HG02943 (cell line): Measurements from ENCODE around the gene TNFAIP8.
A peak's percentile ranks its signal among the peaks of the same experiment; 100 is the strongest.

Experiments
- ATAC-seq: cut with Tn5 transposase; IDR thresholded peaks from one replicate; pipeline ENCODE4 v1.9.1; 2021; ENCODE audit warnings: mild to moderate bottlenecking, low read depth, moderate library complexity; ENCODE audit not compliant: unreplicated experiment

The TNFAIP8 gene

DNA sequence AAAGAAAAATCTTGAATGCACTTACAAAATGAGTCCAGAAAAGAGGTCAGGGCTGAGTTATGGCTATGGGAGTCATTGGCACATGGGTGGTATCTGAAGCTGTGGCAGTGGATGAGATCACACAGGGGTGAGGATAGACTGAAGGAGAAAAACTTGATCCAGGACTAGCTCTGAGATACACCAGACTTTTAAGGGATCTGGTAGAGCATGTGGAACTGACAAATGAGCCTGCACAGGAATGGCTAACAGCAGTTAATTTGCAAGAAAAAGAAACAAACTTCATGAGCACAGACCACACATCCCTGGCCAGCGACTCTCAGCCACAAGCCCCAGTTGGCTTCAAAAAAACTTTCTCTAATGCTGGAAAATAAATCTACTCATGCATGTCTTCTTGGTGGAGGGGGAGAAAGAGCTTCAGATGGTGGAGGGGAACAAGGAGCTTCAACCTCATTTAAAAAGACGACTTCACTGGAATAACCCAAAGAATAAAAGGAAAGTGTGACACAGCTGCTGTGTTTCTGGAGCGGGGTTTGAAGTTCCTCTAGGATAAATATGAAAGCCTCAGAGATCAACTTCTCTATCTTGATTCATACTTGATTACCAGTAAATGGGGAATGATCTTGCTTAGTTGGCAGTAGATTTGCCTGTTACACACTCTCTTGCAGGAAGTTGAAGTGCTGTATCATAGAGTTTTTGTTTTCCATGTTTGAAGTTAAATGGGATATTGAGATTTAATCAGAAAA is 33.6 kb downstream of the TNFAIP8 start:
- no peak for ATAC-seq

DNA sequence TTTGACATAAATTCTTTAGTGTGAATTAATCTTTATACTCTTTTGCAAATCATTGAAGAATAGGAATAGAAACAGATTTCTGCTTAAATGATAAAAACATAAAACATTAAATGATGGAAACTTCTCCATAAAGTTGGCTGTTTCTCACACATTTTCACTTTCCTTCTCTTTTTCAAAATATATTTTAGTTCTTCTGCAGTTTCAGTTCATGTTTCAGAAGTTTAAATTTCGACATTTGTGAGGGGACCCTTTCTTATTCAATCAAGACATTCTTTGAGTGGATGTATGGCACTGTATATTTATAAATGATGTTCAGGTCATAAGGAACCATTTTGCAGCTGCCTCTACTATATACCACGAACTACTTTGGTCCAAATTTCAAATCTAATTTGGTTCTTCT is 34.6 kb downstream of the TNFAIP8 start:
- ATAC-seq, result no peak

DNA sequence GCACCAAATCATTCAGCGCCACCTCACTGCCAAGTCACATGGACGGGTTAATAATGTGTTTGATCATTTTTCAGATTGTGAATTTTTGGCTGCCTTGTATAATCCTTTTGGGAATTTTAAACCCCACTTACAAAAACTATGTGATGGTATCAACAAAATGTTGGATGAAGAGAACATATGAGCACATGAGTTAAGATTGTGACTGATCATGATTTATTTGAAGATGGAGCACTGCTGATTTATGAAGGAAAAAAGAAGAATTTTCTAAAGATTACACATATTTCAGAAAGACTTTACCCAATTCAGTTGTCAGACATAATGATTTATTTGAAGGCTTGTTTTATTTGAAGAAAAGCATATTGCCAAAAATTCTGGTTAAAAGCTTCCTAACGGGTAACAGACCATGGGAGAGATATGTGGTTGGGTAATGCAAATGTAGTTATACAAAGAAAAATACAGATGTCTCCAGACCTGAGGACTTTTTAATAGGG is 37.4 kb downstream of the TNFAIP8 start:
- no peak for ATAC-seq

DNA sequence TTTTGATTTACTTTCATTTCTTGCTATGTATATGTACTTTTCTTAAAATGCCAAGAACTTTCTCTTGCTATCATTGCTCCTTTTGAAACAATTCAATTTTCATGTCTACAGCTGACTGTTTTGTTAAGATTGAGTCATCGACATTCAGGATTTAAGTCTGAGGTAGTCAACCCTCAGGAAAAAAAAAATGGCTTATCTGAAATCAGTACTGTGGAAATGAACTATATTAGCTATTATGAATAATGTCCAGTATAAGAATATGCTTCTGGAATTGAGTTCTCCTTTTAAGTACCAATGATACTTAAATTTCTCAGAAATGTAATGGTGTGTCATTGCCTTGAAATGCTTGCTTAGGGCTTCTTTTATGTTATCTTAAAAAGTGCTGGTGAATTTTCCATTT is 37.9 kb downstream of the TNFAIP8 start:
- no peak for ATAC-seq

DNA sequence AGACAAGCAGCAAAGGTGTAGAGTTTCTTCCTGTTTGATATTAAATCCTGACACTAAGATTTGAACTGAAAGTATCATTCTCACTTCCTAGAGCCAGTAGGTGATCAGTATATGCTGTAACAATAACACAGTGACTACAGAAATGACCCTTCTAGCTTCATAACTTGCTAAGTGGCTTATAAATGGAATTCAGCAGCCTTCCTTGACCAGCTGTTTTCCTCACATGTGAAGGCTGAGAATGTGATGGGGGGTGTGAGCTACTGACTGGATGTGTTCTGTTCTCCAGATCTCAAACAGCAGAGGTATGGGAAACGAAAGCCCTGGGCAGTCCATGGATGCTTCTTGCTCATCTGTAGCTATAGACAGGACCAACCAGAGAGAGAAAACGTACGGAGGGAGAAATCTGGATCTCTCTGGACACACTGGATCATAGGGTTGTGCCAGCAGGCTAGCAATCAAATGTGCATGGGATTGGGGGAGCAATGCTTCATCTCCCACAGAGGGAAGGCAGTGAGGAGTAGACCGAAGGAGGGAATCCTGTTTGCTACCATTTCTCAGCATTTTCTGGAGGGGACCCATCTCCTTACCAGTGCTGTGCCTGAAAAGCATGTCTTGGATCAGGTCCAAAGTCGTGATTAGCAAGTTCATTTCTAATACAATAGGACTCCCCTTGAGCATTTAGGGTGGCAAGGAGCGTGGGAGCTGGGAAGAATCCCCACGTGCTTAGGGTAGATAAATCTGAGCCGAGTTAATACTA is 39.4 kb downstream of the TNFAIP8 start:
- ATAC-seq, result peak; percentile 55

DNA sequence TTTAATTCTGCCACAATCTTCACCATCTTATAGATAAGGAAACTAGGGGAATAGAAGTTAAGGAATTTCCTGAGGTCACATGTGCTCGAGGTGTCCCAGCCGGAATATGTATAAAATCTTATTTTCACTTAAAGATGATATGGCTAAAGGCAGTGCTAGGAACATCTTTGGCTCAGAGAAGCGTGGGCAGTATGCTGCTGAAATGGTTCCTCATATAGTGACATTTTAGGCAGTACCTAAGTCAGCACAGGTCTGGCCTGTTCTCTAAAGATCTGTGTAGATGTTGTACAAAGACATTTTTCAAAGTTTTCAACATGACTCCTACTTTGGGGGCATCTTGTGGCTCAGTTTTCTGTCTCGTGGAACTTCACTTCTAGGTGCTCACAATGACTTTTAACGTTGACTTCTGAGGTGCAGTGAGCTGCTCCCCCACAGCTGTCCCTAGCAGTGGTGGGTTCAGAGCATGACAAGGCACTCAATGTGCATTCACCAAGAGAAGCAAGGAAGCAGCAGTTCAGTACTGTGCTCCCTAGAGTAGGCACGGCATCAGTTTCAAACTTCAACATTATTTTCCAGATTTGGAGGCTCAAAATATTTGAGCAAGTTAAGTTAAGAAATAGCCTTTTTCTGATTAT is 40.3 kb downstream of the TNFAIP8 start:
- ATAC-seq, result no peak

DNA sequence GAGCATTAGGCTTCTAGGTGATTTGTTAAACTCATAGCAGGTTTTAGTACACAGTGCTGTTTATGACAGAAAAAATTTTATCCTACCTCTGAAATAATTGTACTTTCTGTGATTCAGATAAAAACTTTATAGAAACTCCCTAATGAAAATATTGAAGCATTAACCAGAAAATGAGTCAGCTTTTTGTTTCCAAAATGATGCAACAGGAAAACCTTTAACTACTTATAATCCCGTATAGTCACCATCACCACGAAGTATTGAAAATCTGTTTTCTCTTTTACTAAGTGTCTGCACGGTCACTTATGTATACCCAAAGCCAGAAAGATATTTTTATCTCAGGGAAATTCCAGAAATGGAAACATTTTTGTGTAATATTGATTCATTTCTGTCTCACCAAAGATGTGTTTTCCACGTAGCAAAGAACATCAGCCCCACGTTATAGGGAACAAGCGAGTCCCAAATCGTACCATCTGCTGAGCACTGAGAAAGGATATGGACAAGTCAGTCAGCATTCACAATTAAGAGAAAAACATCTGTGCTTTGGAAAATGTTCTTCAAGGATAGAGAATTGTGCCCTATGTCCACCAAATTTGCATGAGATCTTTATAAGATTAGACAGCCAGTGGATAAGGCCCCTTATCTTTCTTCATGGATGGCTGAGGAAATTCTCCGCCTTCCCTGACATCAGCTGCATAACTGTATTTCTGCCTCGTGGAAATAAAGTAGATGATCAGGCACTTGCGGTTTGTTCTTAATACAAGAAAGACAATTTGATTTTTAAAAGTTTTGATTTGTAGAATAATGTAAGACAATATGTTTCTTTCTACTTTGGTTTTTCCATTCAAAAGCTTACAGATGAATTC is 41.9 kb downstream of the TNFAIP8 start:
- ATAC-seq, result peak; percentile 42

DNA sequence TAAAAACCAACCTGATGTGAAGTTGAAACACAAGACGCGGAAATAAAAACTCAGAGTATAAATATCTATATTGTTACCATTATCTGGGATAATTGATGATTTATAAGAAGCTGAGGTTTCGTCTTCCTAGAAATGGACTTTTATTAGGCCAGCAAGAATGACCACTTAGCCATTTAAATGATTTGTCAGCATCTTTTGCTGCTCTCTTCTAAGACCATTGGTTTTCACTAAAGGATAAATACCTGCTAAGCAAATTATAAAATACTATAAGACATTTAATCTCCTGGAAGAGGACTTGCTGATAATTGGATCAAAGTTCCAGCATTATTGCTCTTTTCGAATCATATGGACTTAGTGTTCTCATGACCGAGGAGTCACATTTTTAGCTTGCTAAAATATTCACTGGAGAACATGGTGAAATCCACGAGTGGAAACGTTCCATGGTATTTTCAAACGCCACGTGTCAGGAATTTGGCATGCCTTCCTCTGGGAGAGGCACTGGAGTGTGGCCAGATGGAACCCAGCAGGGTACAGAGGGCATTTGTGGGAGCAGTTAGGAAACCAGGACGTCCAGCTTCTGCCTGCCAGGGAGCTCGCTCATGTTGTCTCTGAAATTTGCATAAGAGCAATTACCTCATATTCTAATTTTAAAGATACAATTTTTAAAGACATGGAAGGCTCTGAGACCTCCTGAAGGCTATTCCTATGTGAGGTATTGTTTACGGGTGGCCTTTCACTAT is 43.1 kb downstream of the TNFAIP8 start:
- no peak for ATAC-seq

DNA sequence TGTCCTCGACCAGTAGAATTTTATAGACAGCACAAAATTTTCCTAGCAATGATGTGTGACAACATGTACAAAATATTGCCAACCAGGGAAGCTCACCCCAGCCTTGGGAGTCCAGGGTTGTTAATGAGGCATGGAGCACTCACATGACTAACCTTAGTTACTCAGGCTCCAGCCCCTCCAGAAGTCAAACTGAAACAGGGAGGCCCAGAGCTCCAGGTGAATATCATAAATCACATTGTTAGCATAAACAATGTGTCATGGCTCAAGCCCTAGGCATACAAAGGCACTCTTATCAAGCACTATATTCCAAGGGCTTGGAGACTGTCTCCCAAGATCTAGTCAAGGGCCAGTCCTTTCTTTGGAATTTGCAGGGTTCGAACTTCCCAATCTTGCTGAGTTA is 44.4 kb downstream of the TNFAIP8 start:
- ATAC-seq, result no peak

DNA sequence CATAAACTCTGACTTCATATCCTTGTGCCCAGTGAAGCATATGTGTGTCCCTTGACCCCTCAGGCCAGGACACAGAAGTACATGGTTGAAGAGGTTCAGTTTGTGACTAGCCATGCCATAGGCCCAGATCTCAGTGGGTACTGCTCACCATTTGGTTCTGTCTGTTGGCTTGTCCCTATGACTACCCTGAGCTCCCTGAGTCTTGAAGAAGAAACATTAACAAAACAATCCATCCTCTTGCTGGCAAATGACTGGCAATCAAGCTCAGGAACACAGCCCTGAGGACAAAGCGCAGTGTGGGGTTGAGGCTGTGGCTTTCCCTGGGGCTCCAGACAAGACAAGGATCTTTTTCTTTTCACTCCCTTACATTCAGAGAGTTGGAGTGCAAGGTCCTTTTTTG is 46.3 kb downstream of the TNFAIP8 start:
- ATAC-seq, result no peak

DNA sequence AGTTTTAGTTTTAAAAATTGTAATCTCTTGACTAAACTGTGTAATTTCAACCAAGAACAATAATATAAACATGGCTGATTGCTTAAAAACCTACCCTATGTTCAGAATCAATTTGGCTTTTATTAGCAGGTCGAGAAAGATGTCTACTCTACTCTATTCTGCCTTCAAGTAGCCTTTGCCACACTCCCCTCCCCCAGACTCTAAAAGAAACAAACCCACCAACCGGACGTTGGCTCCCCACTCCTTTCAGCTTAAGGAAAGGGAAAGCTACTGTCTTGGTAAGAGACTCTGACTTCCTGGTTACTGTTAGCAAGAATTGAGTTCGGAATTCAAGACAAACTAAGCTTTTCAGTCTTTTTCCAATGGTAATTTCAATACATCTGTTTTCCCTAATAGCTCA is 46.7 kb downstream of the TNFAIP8 start:
- ATAC-seq, result no peak

DNA sequence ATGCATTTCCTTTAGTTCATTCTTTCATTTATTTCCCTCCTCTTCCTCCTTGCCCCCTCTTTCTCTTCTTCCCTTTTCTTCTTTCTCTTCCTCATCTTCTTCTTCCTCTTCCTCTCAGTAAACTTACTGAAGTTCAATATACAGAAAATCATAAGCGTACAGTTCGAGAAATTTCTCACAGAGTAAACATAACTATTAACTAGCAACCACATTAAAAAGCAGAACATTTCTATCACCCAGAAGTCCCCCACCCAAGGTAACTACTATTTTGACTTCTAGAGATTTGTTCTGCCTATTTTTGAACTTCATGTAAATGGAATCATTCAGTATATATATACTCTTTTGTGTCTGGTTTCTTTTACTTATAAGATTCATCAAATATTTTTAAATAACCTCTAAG is 48.2 kb downstream of the TNFAIP8 start:
- no peak for ATAC-seq

DNA sequence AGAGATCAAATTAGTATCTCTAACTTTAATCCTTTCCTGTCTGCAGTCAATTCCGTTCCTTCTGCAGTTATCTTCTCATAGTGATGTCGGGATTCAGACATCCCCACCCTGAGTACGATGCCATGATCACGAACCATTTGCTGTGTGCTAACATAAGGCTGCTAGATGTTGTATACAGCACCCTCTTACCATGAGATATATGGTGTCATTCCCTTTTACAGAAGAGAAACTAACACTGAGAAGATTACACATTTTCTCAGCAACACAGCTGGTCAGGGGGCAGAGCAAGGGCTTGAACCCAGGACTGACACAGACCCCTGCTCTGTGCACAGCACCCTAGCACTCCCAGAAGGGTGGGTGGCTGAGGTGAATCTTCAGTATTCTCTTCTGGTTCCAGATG is 49.6 kb downstream of the TNFAIP8 start:
- ATAC-seq, result no peak

DNA sequence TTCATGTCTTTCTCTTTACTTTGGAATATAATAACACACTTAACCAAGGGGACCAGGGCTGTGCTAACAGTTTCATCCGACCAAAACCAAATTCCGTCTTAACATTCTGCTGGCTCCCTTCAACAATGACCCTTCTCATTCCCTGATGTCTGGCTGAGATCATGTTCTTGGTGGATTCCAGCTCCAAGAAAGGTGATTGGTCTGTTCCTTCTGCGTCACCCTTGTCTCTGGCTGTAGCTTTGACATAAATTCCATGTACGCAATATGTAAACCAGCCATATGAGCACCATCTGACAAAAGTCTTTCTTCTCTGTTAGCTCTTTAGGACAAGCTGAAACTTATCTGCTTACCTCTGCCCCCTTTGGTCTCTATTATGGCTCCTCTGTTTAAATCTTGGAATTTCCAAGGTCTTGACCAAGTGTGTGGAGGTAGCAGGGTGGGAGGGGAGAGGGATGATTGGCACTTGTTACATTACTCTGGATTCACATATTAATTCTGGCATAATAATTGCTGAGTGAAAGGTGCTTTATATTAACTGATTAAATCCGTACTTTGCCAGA is 50.8 kb downstream of the TNFAIP8 start:
- no peak for ATAC-seq

DNA sequence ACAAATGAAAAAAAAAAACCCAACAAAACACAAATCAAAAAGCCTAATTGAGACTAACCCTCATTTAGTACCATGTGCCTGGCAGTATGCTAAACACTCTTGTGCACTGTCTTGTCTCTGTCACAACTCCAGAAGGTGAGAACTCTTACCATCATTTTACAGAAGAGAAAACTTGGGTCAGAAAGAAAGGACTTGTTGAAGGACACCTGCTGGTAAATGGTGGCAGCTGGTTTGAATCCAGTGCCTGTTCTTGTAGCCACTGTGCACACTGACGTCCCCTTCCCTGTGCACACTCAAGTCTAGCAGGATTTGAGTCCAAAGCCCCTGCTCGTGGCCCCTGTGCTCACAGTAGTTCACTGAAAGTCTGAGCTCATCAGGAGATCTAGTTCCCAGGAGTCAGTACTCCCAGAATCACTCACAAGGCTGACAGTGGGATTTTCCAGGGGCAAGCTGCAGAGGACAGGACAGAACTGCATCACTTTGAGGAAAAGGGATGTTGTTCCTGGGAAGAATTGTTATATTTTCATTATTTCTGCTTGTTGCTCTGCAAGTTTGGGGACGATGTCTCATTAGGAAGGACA is 53.5 kb downstream of the TNFAIP8 start:
- peak; percentile 43 for ATAC-seq

DNA sequence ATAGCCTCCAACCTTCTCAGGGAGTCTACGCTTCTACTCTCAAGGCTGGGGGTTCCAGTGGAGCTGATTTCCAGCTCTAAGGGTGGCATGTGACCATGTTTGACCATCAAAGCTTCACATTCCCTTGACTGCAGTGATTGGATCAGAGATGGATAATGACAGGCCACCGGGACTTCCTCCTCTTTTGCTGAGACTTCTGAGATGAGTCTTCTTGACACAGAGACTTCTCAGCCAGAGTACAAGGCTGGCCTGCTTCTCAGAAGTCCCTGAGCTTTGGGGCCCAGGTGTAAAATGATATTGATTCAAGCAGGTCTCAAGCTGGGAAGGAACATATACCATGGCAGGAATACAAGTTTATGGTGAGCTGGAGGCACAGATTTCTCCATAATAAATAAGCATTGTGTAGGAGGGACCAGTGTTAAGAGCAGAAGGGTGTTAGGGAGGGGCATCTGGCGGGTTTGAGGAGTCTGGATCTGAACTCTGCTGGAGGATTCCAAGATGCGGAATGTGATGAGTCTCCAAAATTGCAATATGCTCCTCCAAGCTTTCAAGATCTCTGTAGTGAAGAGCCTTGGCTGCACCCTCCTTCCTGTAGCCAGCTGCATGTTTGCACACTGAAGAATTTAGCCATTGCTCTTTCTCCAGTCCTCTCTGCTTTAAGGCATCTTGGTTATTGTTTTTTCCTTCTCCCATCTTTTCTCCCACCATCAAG is 54.8 kb downstream of the TNFAIP8 start:
- no peak for ATAC-seq

DNA sequence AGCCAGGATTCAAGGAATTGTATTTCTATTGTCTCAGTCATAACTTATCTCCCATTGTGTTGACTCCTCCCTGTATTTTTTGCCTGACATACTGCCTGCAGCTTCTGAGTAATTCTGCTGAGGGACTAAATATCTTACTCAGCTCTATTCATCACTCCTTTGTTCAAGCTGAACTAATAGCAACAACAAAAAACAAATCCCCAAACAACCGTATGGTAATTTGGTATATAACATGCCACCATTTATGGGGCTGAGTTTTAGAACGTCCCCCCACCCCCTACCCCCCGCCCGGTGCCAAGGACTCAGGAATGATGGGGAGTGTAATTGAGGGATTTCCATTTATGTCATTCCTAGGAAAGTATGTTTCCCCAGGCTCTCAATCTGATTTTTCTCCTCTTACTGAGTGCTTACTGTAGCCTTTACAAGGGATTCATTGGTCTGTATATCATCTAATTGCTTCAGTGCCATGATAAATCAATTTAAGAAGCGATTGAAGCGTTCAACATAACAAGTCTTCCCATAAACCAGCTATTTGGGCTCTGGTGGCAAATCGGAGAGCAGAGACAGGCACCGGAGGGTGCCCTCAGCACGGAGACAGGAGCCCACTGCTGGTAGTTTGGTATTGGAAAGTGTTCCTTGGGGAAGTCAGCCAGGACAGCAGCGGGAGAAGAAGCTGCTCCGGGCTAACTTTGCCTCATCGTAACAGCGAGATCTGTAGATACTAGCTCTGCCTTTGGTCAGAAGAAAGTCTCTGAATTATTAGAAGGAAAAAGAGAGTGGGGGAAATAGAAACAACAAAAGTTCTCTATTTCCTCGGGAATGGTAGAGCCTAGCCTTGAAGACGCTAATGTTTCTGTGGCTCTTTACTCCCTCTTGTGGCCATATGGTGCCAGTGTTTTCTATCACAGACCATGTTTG is 55.8 kb downstream of the TNFAIP8 start:
- ATAC-seq, result peak; percentile 64
